ENCODE data around the gene LRFN4. TPM values are rescaled to one million over a fixed set of nuclear protein-coding genes. Genes with fewer than 3 reads are reported as not detected.

LRFN4 gene
- total and polyA plus RNA-seq, 4 donors, result 0.75 to 3.4 (median 1.5) TPM; not detected in 1

DNA sequence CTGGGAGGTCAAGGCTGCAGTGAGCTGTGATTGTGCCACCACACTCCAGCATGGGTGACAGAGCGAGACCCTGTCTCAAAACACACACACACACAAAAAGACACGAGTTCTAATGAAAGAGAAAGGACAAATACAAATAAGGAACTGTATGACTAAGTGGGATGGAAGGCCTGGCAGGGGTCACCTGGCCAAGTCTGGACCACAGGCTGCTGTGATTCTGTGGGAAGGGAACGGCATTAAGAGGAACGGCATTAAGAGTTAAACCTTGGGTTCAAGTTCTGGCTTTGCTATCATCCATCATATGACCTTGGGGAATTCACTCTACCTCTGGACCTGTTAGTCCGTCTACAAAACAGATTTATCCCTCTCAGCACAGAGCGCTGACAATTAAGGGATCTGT lies 47.7 kb downstream of the LRFN4 start:
- Histone ChIP-seq H3K9ac (ENCODE audit: low read depth in 1 of 2, low read length in 2 of 2) (peak overlapping the region in 1 of 2 donors; percentile 38), H3K27ac (ENCODE audit: low read depth in 1 of 2, low read length in 2 of 2) (peak overlapping the region; percentile 71 to 79), H3K27me3 (ENCODE audit: control insufficient read depth in 4 of 4, insufficient read depth in 4 of 4, low read length in 3 of 4) (no peaks in the 10 kb centered on the region), H3K9me3 (ENCODE audit: control insufficient read depth in 4 of 4, low read length in 3 of 4) (no peaks in the 10 kb centered on the region), H3K4me3 (ENCODE audit: low read depth in 1 of 3, low read length in 3 of 3) (peak overlapping the region in 2 of 3 donors; percentile 24 to 65), H3K36me3 (ENCODE audit: control insufficient read depth in 4 of 4, insufficient read depth in 3 of 4, low read depth in 1 of 4, low read length in 3 of 4) (no peaks in the 10 kb centered on the region), H3K4me1 (ENCODE audit: control insufficient read depth in 4 of 4, insufficient read depth in 4 of 4, low read length in 3 of 4) (peaks cover 24 to 58% (median 33%) of the 10 kb centered on the region in 4 donors)
- DNase-seq (ENCODE audit: low spot score), result no peak
- TF ChIP-seq TAF1 (conservative IDR thresholded peaks at IDR 0.05) (no peak), YY1 (IDR thresholded peaks at IDR 0.05) (no peak), RXRA (IDR thresholded peaks at IDR 0.05) (no peak), JUND (IDR thresholded peaks at IDR 0.05) (no peak), SP1 (IDR thresholded peaks at IDR 0.05) (no peak), EGR1 (IDR thresholded peaks at IDR 0.05; ENCODE audit: low read depth in 2 of 2) (no peak), FOXA1 (IDR thresholded peaks at IDR 0.05) (no peak), GABPA (IDR thresholded peaks at IDR 0.05 in 1 of 2, conservative IDR thresholded peaks at IDR 0.05 in 1 of 2) (no peak), HNF4A (conservative IDR thresholded peaks at IDR 0.05) (no peak), RAD21 (IDR thresholded peaks at IDR 0.05) (no peak), HNF4G (IDR thresholded peaks at IDR 0.05) (no peak), NR2F2 (IDR thresholded peaks at IDR 0.05) (no peak), FOXA2 (IDR thresholded peaks at IDR 0.05) (no peak)
- TF ChIP-seq, protein P1, sequence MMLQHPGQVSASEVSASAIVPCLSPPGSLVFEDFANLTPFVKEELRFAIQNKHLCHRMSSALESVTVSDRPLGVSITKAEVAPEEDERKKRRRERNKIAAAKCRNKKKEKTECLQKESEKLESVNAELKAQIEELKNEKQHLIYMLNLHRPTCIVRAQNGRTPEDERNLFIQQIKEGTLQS (IDR thresholded peaks at IDR 0.05), result no peak
- TF ChIP-seq, protein P2, sequence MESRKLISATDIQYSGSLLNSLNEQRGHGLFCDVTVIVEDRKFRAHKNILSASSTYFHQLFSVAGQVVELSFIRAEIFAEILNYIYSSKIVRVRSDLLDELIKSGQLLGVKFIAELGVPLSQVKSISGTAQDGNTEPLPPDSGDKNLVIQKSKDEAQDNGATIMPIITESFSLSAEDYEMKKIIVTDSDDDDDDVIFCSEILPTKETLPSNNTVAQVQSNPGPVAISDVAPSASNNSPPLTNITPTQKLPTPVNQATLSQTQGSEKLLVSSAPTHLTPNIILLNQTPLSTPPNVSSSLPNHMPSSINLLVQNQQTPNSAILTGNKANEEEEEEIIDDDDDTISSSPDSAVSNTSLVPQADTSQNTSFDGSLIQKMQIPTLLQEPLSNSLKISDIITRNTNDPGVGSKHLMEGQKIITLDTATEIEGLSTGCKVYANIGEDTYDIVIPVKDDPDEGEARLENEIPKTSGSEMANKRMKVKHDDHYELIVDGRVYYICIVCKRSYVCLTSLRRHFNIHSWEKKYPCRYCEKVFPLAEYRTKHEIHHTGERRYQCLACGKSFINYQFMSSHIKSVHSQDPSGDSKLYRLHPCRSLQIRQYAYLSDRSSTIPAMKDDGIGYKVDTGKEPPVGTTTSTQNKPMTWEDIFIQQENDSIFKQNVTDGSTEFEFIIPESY (IDR thresholded peaks at IDR 0.05), result no peak
- TF ChIP-seq, protein P3, sequence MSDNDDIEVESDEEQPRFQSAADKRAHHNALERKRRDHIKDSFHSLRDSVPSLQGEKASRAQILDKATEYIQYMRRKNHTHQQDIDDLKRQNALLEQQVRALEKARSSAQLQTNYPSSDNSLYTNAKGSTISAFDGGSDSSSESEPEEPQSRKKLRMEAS (IDR thresholded peaks at IDR 0.05), result no peak
- TF ChIP-seq, protein P4, sequence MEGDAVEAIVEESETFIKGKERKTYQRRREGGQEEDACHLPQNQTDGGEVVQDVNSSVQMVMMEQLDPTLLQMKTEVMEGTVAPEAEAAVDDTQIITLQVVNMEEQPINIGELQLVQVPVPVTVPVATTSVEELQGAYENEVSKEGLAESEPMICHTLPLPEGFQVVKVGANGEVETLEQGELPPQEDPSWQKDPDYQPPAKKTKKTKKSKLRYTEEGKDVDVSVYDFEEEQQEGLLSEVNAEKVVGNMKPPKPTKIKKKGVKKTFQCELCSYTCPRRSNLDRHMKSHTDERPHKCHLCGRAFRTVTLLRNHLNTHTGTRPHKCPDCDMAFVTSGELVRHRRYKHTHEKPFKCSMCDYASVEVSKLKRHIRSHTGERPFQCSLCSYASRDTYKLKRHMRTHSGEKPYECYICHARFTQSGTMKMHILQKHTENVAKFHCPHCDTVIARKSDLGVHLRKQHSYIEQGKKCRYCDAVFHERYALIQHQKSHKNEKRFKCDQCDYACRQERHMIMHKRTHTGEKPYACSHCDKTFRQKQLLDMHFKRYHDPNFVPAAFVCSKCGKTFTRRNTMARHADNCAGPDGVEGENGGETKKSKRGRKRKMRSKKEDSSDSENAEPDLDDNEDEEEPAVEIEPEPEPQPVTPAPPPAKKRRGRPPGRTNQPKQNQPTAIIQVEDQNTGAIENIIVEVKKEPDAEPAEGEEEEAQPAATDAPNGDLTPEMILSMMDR (IDR thresholded peaks at IDR 0.05; ENCODE audit: low read depth, low read length, missing input control), result no peak
- TF ChIP-seq, protein P5, sequence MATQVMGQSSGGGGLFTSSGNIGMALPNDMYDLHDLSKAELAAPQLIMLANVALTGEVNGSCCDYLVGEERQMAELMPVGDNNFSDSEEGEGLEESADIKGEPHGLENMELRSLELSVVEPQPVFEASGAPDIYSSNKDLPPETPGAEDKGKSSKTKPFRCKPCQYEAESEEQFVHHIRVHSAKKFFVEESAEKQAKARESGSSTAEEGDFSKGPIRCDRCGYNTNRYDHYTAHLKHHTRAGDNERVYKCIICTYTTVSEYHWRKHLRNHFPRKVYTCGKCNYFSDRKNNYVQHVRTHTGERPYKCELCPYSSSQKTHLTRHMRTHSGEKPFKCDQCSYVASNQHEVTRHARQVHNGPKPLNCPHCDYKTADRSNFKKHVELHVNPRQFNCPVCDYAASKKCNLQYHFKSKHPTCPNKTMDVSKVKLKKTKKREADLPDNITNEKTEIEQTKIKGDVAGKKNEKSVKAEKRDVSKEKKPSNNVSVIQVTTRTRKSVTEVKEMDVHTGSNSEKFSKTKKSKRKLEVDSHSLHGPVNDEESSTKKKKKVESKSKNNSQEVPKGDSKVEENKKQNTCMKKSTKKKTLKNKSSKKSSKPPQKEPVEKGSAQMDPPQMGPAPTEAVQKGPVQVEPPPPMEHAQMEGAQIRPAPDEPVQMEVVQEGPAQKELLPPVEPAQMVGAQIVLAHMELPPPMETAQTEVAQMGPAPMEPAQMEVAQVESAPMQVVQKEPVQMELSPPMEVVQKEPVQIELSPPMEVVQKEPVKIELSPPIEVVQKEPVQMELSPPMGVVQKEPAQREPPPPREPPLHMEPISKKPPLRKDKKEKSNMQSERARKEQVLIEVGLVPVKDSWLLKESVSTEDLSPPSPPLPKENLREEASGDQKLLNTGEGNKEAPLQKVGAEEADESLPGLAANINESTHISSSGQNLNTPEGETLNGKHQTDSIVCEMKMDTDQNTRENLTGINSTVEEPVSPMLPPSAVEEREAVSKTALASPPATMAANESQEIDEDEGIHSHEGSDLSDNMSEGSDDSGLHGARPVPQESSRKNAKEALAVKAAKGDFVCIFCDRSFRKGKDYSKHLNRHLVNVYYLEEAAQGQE (IDR thresholded peaks at IDR 0.05), result no peak
- WGBS, result 85% methylated on average over 6 of the region's 6 CpGs

All from liver (tissue), 9 donors.